NCI-H774 (cell line): ENCODE measurements around the gene RPL7A.
"Not testable (repeated sequence)": the region's sequence is repeated elsewhere in the genome, so short reads cannot be mapped to it uniquely, and the experiment has no call there.

ENCODE experiments used
- DNase-seq: peaks from one replicate; lab custom pipeline; 2025; lab: John Stamatoyannopoulos, UW

RPL7A gene

GRCh38 chr9:133347985-133348717 is at the start of gene RPL7A, which contains the start of gene MED22:
Gene RPL7A (plus strand): TSS chr9:133348218. CDS start chr9:133348244, 26 bp downstream.
Gene MED22 (minus strand): TSS chr9:133348131. CDS start chr9:133346662, 1,469 bp downstream.
- peak; percentile 96 for DNase-seq

DNA sequence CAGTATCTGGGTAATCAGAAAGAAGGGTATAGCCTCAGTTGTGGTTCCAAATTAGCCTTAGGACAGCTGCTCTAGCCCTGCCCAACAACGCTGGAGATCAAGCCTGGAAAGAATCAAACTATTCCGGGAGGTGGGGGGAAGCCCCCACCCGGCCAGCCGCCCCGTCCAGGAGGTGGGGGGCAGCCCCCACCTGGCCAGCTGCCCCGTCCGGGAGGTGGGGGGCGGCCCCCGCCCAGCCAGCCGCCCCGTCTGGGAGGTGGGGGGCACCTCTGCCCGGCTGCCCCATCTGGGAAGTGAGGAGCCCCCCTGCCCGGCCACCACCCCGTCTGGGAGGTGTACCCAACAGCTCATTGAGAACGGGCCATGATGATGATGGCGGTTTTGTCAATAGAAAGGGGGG is 48.0 kb upstream of the RPL7A start:
- not testable (repeated sequence) for DNase-seq

DNA sequence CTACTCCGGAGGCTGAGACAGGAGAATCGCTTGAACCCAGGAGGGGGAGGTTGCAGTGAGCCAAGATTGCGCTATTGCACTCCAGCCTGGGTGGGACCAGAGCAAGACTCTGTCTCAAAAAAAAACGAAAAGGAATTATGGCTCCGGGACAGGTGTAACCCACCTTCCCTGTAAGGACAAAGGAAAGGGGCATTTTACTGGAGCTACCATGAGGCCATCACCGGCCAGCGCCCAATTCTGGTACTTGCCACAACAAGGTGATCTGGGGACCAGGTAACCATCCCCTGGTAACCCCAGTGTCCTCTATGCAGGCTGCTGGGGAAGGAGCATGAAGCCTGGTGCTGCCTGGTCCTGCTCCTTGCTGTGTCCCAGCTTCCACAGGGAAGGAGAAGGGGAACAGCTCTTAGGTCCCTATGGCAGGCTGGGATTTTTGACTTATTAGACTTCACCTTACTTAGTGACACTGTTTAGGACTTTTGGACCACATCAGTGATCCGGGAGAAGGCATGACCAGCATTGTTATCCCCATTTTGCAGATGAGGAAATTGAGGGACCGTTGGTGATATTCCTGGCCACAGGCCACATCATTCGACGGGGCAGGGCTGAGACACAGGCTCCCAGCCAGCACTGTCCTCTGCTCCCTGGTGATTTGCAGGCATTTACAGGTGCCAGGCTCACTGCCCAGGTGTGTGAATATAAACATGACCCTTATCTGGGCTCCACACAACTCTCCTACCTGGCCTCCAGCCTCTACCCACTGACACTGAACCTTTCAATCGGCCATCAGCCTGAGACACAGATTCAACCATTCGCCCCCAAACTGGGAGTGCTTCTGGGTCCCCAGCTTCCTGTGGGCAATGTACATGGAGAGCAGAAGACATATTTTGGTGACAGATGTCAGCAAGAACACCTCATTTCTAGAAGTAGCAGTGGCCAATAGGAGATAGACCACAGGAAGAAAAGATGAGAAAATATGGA is 46.5 kb upstream of the RPL7A start:
- no peak for DNase-seq

DNA sequence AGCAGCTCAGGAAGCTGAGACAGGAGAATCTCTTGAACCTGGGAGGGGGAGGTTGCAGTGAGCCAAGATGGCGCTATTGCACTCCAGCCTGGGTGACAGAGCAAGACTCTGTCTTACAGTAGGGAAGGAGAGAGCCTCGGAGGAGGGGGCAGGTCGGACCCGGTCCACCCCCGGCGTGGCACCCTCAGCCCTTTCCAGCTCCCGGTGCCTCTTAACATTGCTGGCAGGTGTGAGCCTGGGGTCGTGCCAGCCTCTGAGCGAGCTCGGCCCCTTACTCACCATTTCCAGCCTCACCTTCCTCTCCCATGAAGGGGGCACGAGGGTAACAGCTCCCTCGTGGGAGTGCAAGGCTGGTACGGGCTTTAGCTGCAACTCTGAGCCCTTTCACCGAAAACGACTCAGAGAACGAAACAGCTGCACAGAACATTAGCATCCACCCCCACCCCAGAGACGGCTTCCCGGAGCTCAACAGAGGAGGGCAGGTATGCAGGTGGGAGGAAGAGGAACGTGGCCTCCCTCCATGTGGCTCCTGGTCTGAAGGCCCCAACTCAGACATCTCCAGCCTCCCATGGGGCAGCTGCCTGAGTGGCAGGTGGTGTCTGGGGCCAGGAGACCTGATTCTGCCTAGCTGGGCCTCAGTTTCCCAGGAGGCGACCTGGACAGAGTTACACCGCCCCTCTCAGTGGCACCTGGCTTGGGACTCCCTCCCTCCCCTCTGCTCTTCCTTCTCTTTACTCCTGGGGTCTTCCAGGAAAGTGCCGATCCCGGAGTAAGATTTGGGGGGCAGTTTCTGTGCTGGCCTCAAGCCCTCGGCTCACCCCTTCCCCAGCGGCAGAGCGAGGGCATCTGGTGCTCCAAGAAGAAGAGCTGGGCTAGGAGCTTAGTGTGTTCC is 44.5 kb upstream of the RPL7A start:
- no peak for DNase-seq

GRCh38 chr9:133304158-133304470 is 43.9 kb upstream of the RPL7A start:
- DNase-seq, result no peak

DNA sequence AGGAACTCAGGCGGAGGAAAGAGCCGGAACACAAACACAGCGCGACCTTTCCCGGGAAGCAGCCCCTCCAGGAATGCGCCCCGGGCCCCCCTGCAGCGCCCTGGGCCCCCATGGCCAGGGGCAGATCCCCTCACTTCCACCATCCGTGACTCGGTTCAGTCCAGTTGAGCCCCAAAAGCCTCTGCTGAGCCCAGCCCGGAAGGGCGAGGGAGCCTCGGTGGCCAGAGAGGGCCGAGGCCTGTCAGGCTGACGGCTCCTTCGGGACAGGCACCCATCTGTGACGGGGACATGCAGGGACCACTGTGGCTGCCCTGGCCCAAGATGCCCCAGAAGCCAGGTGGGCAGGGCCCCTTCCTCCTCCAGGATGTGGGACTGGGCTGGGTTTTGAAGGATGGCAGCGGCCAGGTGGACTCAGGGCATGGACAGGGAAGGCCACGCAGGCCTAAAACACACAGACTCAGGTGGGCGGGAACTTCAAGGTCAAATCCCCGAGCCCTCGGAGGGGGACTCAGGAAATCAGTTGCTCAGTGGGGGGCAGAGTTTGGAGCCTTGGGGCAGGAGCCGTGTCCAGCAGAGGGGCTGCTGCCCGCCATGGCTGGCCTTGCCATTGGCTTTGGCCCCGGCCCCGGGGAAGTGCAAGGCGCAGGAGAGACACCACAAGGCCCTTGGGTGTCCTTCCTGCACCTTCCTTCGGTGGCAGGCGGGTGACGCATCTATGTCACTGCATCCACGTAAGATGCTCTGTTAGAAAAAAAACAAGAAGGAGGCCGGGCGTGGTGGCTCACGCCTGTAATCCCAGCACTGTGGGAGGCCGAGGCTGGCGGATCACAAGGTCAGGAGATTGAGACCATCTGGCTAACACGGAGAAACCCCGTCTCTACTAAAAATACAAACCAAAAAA is 43.3 kb upstream of the RPL7A start:
- no peak for DNase-seq

DNA sequence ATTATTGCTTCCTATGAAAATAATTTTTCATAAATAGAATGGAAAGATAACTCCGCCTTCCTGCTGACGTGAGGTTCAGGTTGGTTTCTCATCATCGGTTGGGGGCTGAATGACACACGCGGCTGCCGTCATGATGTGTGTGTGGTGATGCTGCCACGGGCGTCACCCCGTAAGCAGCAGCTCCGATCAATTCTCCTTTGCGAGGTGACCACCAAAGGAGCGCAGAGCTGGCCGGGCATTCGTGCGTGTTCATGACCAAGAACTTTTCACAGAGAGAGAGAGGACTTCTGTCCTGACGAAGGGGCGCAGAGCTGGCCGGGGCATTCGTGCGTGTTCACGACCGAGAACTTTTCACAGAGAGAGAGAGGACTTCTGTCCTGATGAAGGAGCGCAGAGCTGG is 42.3 kb upstream of the RPL7A start:
- no peak for DNase-seq

- DNase-seq, result no peak
These were observed 41.5 kb upstream of the RPL7A start for GRCh38 chr9:133306242-133307204.

GRCh38 chr9:133307301-133307700 is 40.7 kb upstream of the RPL7A start:
- no peak for DNase-seq

DNA sequence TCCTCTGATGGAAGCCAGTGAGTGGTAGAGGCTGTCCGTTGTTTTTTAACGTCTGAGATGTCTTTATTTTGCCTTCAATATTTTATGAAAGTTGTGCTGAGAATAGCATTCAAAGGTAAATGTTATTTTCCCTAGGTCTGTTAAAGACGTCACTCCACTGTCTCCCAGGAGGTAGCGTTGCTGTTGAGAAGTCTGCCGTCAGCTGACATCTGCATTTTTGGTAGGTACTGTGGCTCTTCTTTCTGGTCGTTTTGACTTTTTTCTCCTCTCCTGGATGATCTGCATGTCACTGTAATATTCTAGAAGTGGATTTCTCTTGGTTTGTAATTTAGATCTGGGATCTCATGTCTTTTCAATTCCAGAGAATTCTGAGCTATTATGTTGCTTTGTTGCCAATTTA is 38.4 kb upstream of the RPL7A start:
- no peak for DNase-seq

- no peak for DNase-seq
These were observed 32.0 kb upstream of the RPL7A start for GRCh38 chr9:133315997-133316396.

DNA sequence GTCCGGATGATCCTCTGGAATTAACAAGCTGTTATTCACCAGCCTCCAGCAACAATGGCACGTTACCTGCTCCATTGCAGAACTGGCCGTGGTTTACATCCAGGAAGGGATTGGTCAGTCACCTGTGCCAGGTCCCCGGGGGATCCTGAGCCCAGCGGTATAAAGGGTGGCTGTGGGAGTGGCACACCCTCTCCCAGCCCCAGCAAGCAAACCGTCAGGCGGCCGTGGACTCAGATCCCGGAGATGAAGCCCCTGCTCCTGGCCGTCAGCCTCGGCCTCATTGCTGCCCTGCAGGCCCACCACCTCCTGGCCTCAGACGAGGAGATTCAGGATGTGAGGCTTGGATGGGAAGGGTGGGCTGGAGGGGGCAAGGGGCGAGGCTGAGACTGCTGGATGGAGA is 30.5 kb upstream of the RPL7A start:
- not testable (repeated sequence) for DNase-seq

DNA sequence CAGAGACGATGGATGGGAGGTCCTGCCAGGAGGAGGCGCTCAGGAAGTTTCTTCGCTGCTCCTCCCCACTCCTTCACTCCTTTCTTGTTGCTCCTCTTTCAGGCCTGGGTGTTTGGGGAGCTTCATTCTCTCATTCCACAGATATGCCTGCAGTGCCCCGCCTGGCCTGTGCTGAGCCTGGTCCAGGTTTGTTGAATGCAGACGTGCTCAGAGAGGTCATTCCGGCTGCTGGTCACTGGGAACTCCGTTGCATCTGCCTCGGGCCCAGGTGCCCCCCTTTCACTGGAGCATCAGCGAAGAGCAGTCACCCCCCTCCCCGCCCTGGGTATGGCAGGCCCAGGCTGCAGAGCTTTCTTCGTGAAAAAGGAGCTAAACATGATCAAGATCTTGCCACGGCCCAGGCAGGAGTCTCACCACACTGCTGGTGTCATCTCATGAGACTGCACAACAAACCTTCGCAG is 27.6 kb upstream of the RPL7A start:
- DNase-seq, result no peak

DNA sequence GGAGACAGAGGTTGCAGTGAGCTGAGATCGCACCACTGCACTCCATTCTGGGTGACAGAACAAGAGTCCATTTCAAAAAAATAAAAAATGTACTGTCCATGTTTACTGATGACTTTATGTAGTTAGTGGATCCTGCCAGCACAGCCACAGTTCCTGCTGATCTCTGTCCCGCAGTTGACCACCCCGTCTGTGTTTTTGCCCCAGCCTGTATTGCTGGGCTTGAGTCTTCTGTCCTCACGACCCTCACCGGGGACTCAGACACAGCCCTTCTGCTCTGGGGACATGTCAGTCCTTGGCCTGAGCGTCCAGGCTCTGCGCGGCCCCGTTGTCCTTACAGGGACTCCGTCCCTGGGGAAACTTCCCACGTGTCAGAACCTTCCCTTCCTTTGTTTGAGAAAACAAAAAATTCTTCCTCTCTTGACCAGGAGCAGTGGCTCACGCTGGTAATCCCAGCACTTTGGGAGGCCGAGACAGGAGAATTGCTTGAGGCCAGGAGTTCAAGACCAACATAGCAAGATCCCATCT is 26.5 kb upstream of the RPL7A start:
- no peak for DNase-seq

- DNase-seq, result no peak
These were observed 25.3 kb upstream of the RPL7A start for GRCh38 chr9:133322701-133323100.

GRCh38 chr9:133323211-133323610 is 24.8 kb upstream of the RPL7A start:
- DNase-seq, result no peak

DNA sequence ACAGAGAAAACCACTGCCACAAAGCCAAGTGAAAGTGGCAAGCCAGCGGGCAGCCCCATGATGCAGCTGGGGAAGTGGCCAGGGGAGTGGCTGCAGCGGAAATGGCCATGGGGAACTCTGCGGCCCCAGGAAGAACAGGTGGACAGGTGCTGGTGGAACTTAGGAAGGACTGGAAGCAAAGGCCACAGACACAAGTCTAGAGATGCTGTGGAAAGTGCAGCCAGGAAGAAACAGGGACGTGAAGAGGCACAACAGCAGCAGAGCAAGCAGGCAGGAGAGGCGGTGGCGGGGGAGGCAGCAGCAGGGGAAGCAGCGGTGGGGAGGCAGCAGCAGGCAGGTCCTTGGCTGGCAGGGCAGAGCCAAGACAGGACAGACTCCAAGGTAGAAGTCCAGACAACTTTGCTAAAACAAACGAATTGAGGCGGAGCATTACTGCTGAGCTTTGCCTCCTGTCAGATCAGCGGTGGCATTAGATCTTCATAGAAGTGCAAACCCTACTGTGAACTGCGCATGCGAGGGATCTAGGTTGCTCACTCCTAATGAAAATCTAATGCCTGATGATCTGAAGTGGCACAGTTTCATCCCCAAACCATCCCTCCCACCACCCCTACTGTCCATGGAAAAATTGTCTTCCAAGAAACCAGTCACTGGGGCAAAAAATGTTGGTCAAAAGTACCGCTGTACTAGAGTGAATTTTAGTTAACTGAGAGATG is 23.9 kb upstream of the RPL7A start:
- DNase-seq, result no peak

DNA sequence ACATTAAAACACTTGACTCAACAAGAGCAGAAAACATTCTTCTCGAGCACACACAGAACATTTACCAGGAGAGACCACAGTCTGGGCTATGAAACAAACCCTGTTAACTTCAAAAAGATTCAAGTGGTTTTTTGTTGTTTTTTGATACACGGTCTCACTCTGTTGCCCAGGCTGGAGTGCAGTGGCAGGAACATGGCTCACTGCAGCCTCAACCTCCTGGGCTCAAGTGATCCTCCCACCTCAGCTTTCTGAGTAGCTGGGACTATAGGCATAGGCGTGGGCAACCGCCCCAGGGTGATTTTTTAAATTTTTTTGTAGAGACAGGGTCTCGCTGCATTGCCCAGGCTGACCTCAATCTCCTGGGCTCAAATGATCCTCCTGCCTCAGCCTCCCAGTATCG is 21.0 kb upstream of the RPL7A start:
- not testable (repeated sequence) for DNase-seq
